Liver (tissue), 9 donors: ENCODE data around the gene FBXO44. TPM values are rescaled to one million over a fixed set of nuclear protein-coding genes. Genes with fewer than 3 reads are reported as not detected.

Experiments
- DNase-seq: peaks from one replicate; pipeline ENCODE4 v3.0.0-alpha.2; 2017; ENCODE audit warnings: low spot score
- H3K27ac ChIP-seq, 2 donors: one replicate each; pipeline ENCODE4 v1.7.0; 2013; ENCODE audit warnings: inconsistent platforms in 2 of 2, low read length in 2 of 2, control low read depth in 1 of 2, low read depth in 1 of 2, mild to moderate bottlenecking in 1 of 2
- H3K27me3 ChIP-seq, 4 donors: one replicate each; pipeline versions ENCODE4 v1.6.1 to v1.7.0; 2013; ENCODE audit warnings: low read length in 3 of 4, inconsistent platforms in 1 of 4, mild to moderate bottlenecking in 1 of 4, moderate library complexity in 1 of 4; ENCODE audit not compliant: control insufficient read depth in 4 of 4, insufficient read depth in 4 of 4
- H3K36me3 ChIP-seq, 4 donors: one replicate each; pipeline versions ENCODE4 v1.6.1 to v1.7.0; 2013; ENCODE audit warnings: low read length in 3 of 4, mild to moderate bottlenecking in 3 of 4, low read depth in 1 of 4, moderate library complexity in 1 of 4; ENCODE audit not compliant: control insufficient read depth in 4 of 4, insufficient read depth in 3 of 4
- H3K4me1 ChIP-seq, 4 donors: one replicate each; pipeline versions ENCODE4 v1.6.1 to v1.7.0; 2013; ENCODE audit warnings: low read length in 3 of 4, mild to moderate bottlenecking in 3 of 4, moderate library complexity in 1 of 4; ENCODE audit not compliant: control insufficient read depth in 4 of 4, insufficient read depth in 4 of 4
- H3K4me3 ChIP-seq, 3 donors: one replicate each; pipeline versions ENCODE4 v1.6.1 to v1.7.0; 2013; ENCODE audit warnings: low read length in 3 of 3, control low read depth in 1 of 3, low read depth in 1 of 3, mild to moderate bottlenecking in 1 of 3
- H3K9ac ChIP-seq, 2 donors: one replicate each; pipeline ENCODE4 v1.7.0; 2013; ENCODE audit warnings: low read length in 2 of 2, mild to moderate bottlenecking in 2 of 2, moderate library complexity in 2 of 2, control low read depth in 1 of 2, low read depth in 1 of 2
- H3K9me3 ChIP-seq, 4 donors: one replicate each; pipeline versions ENCODE4 v1.6.1 to v1.7.0; 2013; ENCODE audit warnings: low read length in 3 of 4; ENCODE audit not compliant: control insufficient read depth in 4 of 4
- ATF3 ChIP-seq: IDR thresholded peaks from 2 replicates; pipeline ENCODE4 v1.6.1; 2016; ENCODE audit warnings: antibody characterized with exemption
- EGR1 ChIP-seq, 2 donors: IDR thresholded peaks; 2 replicates each; pipeline ENCODE4 v1.6.1; 2016 to 2018; ENCODE audit warnings: antibody characterized with exemption in 2 of 2, low read depth in 2 of 2
- FOXA1 ChIP-seq: IDR thresholded peaks from 2 replicates; pipeline ENCODE4 v1.6.1; 2016; ENCODE audit warnings: antibody characterized with exemption
- FOXA2 ChIP-seq: IDR thresholded peaks from 2 replicates; pipeline ENCODE4 v1.6.1; 2016; ENCODE audit warnings: antibody characterized with exemption
- GABPA ChIP-seq, 2 donors: IDR thresholded peaks in 1 of 2; conservative IDR thresholded peaks in 1 of 2; 2 replicates each; pipeline ENCODE4 v1.6.1; 2016; ENCODE audit warnings: antibody characterized with exemption in 2 of 2, mild to moderate bottlenecking in 1 of 2, moderate library complexity in 1 of 2
- HNF4G ChIP-seq: IDR thresholded peaks from 2 replicates; pipeline ENCODE4 v1.6.1; 2016; ENCODE audit warnings: antibody characterized with exemption
- JUND ChIP-seq, 2 donors: IDR thresholded peaks; 2 replicates each; pipeline ENCODE4 v1.6.1; 2016; ENCODE audit warnings: antibody characterized with exemption in 2 of 2
- MAX ChIP-seq: IDR thresholded peaks from 2 replicates; pipeline ENCODE4 v1.6.1; 2016; ENCODE audit warnings: antibody characterized with exemption
- NR2F2 ChIP-seq: IDR thresholded peaks from 2 replicates; pipeline ENCODE4 v1.6.1; 2016; ENCODE audit warnings: antibody characterized with exemption
- RAD21 ChIP-seq, 2 donors: IDR thresholded peaks; 2 replicates each; pipeline ENCODE4 v1.6.1; 2016; ENCODE audit warnings: antibody characterized with exemption in 2 of 2, mild to moderate bottlenecking in 2 of 2
- REST ChIP-seq: IDR thresholded peaks from 2 replicates; pipeline ENCODE4 v1.6.1; 2016; ENCODE audit warnings: antibody characterized with exemption, mild to moderate bottlenecking
- TAF1 ChIP-seq: conservative IDR thresholded peaks from 2 replicates; pipeline ENCODE4 v1.6.1; 2016; ENCODE audit warnings: antibody characterized with exemption, mild to moderate bottlenecking
- YY1 ChIP-seq: IDR thresholded peaks from 2 replicates; pipeline ENCODE4 v1.6.1; 2016; ENCODE audit warnings: antibody characterized with exemption, mild to moderate bottlenecking
- ZBTB33 ChIP-seq: IDR thresholded peaks from 2 replicates; pipeline ENCODE4 v1.6.1; 2016; ENCODE audit warnings: antibody characterized with exemption
- WGBS: extraction: QIAGEN DNeasy Blood & Tissue Kit; methylation state at CpG from one replicate; pipeline ENCODE4 v1.1.7; 2013; 5-methylcytosine and 5-hydroxymethylcytosine counted together
- polyA plus RNA-seq, 2 donors: library from polyadenylated mRNA; stranded (reverse) in 1 of 2; unstranded in 1 of 2; fragments of 200-250 nt in 1 of 2; fragments of >200 nt in 1 of 2; fragmentation: Nextera tagmentation in 1 of 2; extraction: Ambion mirVana in 1 of 2; gene quantifications; one replicate each; pipeline versions ENCODE4 v1.2.1 to v1.2.3, GENCODE V29; 2013 to 2015
- total RNA-seq, 2 donors: library from RNA; depleted of rRNA; stranded (reverse); fragments of >200 nt; gene quantifications; one replicate each; pipeline ENCODE4 v1.2.3, GENCODE V29; 2014
- donor health status: healthy.
- donor health status: healthy.
- donor health status: healthy.
- donor health status: healthy.
- donor health status: healthy.

FBXO44 gene
- total and polyA plus RNA-seq, 4 donors = 3.6 to 13.2 (median 6.8) TPM

GRCh38 chr1:11661103-11661502 lies 6.4 kb downstream of the FBXO44 start:
- TF ChIP-seq GABPA (IDR thresholded peaks at IDR 0.05 in 1 of 2, conservative IDR thresholded peaks at IDR 0.05 in 1 of 2) = no peak
- TF ChIP-seq RAD21 (IDR thresholded peaks at IDR 0.05) = no peak
- TF ChIP-seq HNF4G = no peak
- H3K27me3 ChIP-seq = no peaks in the 10 kb centered on the region
- no peak for DNase-seq
- 95% methylated on average over 17 of the region's 17 CpGs for WGBS
- no peak overlapping the region for H3K27ac ChIP-seq
- peaks cover 0 to 5% (median 1%) of the 10 kb centered on the region in 4 donors for H3K36me3 ChIP-seq
- no peak overlapping the region for H3K4me3 ChIP-seq
- H3K9ac ChIP-seq = no peak overlapping the region
- H3K9me3 ChIP-seq = no peaks in the 10 kb centered on the region
- H3K4me1 ChIP-seq = peaks cover 0 to 3% (median 1%) of the 10 kb centered on the region in 4 donors

- H3K9ac ChIP-seq = peak overlapping the region; percentile 60 to 74
- peak overlapping the region; percentile 76 to 83 for H3K27ac ChIP-seq
- H3K27me3 ChIP-seq = no peaks in the 10 kb centered on the region
- H3K4me1 ChIP-seq = peaks cover 4 to 14% (median 7%) of the 10 kb centered on the region in 4 donors
- TF ChIP-seq MAX = no peak
- no peak for TF ChIP-seq EGR1 (IDR thresholded peaks at IDR 0.05; ENCODE audit: low read depth in 2 of 2)
- no peak for TF ChIP-seq JUND (IDR thresholded peaks at IDR 0.05)
- TF ChIP-seq HNF4G = no peak
- no peak for TF ChIP-seq NR2F2
- TF ChIP-seq GABPA (IDR thresholded peaks at IDR 0.05 in 1 of 2, conservative IDR thresholded peaks at IDR 0.05 in 1 of 2) = no peak
- TF ChIP-seq FOXA1 = no peak
- TF ChIP-seq FOXA2 = no peak
- no peak for TF ChIP-seq REST
- no peak for TF ChIP-seq TAF1
- TF ChIP-seq YY1 = no peak
- TF ChIP-seq ZBTB33 = no peak
- no peak for TF ChIP-seq ATF3
- peak overlapping the region; percentile 53 to 92 (median 72) for H3K4me3 ChIP-seq
- WGBS = 2% methylated on average over 66 of the region's 66 CpGs
- peak; percentile 50 for DNase-seq
- H3K9me3 ChIP-seq = no peaks in the 10 kb centered on the region
- H3K36me3 ChIP-seq = peaks cover 0 to 4% (median 1%) of the 10 kb centered on the region in 4 donors
Measured at GRCh38 chr1:11664336-11665065, 9.8 kb downstream of the FBXO44 start.
